K562 (cell line): ENCODE data around the gene ZNF750. TPM values are rescaled to one million over a fixed set of nuclear protein-coding genes. Genes with fewer than 3 reads are reported as not detected.

Experiments used
- ATF7 ChIP-seq: fragments of 450-650 bp; IDR thresholded peaks from 2 replicates; pipeline ENCODE4 v1.7.1; 2014; ENCODE audit warnings: mild to moderate bottlenecking, moderate library complexity
- BRF1 ChIP-seq: IDR thresholded peaks from 3 replicates; pipeline ENCODE4 v1.6.1; 2011; ENCODE audit warnings: borderline replicate concordance, mild to moderate bottlenecking; ENCODE audit not compliant: insufficient read length; ENCODE audit errors: extremely low read depth
- CC2D1A ChIP-seq: fragments of 450-650 bp; IDR thresholded peaks from 2 replicates; pipeline ENCODE4 v1.6.1; 2017; ENCODE audit warnings: mild to moderate bottlenecking
- CHD2 ChIP-seq: IDR thresholded peaks from 2 replicates; pipeline ENCODE4 v1.6.1; 2011; ENCODE audit warnings: low read depth, low read length
- FOXA1 ChIP-seq: fragments of 450-650 bp; IDR thresholded peaks from 2 replicates; pipeline ENCODE4 v1.6.1; 2016; ENCODE audit warnings: mild to moderate bottlenecking, borderline replicate concordance
- MAZ ChIP-seq, 2 experiments: fragments of 450-650 bp in 1 of 2; sonication (generic) in 1 of 2; formaldehyde crosslinking; IDR thresholded peaks in 1 of 2; conservative IDR thresholded peaks in 1 of 2; 2 replicates each; pipeline versions ENCODE4 v1.4.0 to v1.5.0; 2020; ENCODE audit warnings: mild to moderate bottlenecking in 1 of 2, missing genetic modification reagents in 1 of 2
- MTF1 ChIP-seq: fragments of 250-450 bp; sonication (Bioruptor Pico); IDR thresholded peaks from 2 replicates; pipeline ENCODE4 v1.9.0; 2021; ENCODE audit warnings: moderate library complexity, mild to moderate bottlenecking, inconsistent platforms, borderline replicate concordance
- PHTF2 ChIP-seq: fragments of 250-450 bp; sonication (Bioruptor Pico); IDR thresholded peaks from 2 replicates; pipeline ENCODE4 v1.5.0; 2021; ENCODE audit warnings: mild to moderate bottlenecking
- RB1 ChIP-seq: fragments of 450-650 bp; IDR thresholded peaks from 2 replicates; pipeline ENCODE4 v1.6.1; 2017; ENCODE audit warnings: low read depth, mild to moderate bottlenecking
- RBM15 ChIP-seq: fragments of 200-400 bp; formaldehyde crosslinking; IDR thresholded peaks from 2 replicates; pipeline ENCODE4 v1.6.1; 2018; ENCODE audit warnings: mild to moderate bottlenecking, low read length, moderate library complexity; ENCODE audit not compliant: insufficient read depth
- RUNX1 ChIP-seq: sonication (generic); IDR thresholded peaks from 2 replicates; pipeline ENCODE4 v1.6.1; 2016; ENCODE audit warnings: antibody characterized with exemption, low read depth
- SMARCB1 ChIP-seq: IDR thresholded peaks from 2 replicates; pipeline ENCODE4 v1.6.1; 2011; ENCODE audit warnings: improper control_type of control experiment, low read depth; ENCODE audit not compliant: insufficient read length
- SMARCE1 ChIP-seq: fragments of 450-650 bp; IDR thresholded peaks from 2 replicates; pipeline ENCODE4 v1.7.1; 2016; ENCODE audit warnings: mild to moderate bottlenecking
- SREBF2 ChIP-seq: sonication (generic); formaldehyde crosslinking; IDR thresholded peaks from 2 replicates; pipeline ENCODE4 v1.4.0; 2020; ENCODE audit warnings: mild to moderate bottlenecking, missing genetic modification reagents
- STAT5A ChIP-seq: IDR thresholded peaks from 2 replicates; pipeline ENCODE4 v1.6.1; 2012; ENCODE audit warnings: low read length, inconsistent platforms, borderline replicate concordance
- TBL1XR1 ChIP-seq, 2 experiments: IDR thresholded peaks; 2 replicates each; pipeline ENCODE4 v1.6.1; 2012; ENCODE audit warnings: improper control_type of control experiment in 2 of 2, low read length in 2 of 2, mild to moderate bottlenecking in 1 of 2
- XRCC3 ChIP-seq: fragments of 450-650 bp; IDR thresholded peaks from 2 replicates; pipeline ENCODE4 v1.6.1; 2017; ENCODE audit warnings: mild to moderate bottlenecking, moderate library complexity
- ZMIZ1 ChIP-seq, 2 experiments: fragments of 150-350 bp in 1 of 2; IDR thresholded peaks; 2 replicates each; pipeline ENCODE4 v1.6.1; 2012 to 2016; ENCODE audit warnings: low read depth in 2 of 2, low read length in 2 of 2, mild to moderate bottlenecking in 1 of 2, moderate library complexity in 1 of 2
- ZNF431 ChIP-seq: sonication (generic); formaldehyde crosslinking; IDR thresholded peaks from 2 replicates; pipeline ENCODE4 v1.8.0; 2022; ENCODE audit warnings: mild to moderate bottlenecking, missing genetic modification reagents
- ZNF561 ChIP-seq: fragments of 450-650 bp; formaldehyde crosslinking; conservative IDR thresholded peaks from 2 replicates; pipeline ENCODE4 v1.4.0; 2020; ENCODE audit warnings: mild to moderate bottlenecking, moderate library complexity
- ZNF583 ChIP-seq: fragments of 250-450 bp; sonication (Bioruptor Pico); IDR thresholded peaks from 2 replicates; pipeline ENCODE4 v1.4.0; 2020
- polyA plus RNA-seq, 8 experiments: library from polyadenylated mRNA; depleted of rRNA in 4 of 8; stranded (reverse) in 5 of 8; unstranded in 3 of 8; fragments of >200 nt; fragmentation: Nextera tagmentation in 2 of 8; fragmentation: Illumina TruSeq in 1 of 8; extraction: Ambion mirVana in 2 of 8; extraction: Trizol in 1 of 8; gene quantifications; 2 replicates each; pipeline versions ENCODE4 v1.2.1 to v1.2.3, GENCODE V29; 2011 to 2014; ENCODE audit warnings: inconsistent platforms in 1 of 8, missing spikeins in 1 of 8
- total RNA-seq, 7 experiments: library from RNA; depleted of rRNA in 6 of 7; stranded (reverse); fragments of >200 nt in 6 of 7; fragmentation: Illumina TruSeq in 2 of 7; extraction: Trizol in 2 of 7; gene quantifications; 2 replicates each; pipeline versions ENCODE4 v1.2.1 to v1.2.3, GENCODE V29; 2011 to 2021; ENCODE audit warnings: low replicate concordance in 1 of 7
- TF ChIP-seq, protein P1 (sequence below): sonication (generic); formaldehyde crosslinking; IDR thresholded peaks from 2 replicates; pipeline ENCODE4 v1.8.1; 2023; ENCODE audit warnings: mild to moderate bottlenecking, missing genetic modification reagents
- TF ChIP-seq, protein P2 (sequence below): fragments of 450-650 bp; formaldehyde crosslinking; IDR thresholded peaks from 2 replicates; pipeline ENCODE4 v1.4.0; 2022; ENCODE audit warnings: missing genetic modification characterization

ZNF750 gene
- total and polyA plus RNA-seq, 9 of the 15 experiments (the other 6 are each of a cell fraction or from before 2014, with no cell fraction given) = not detected

- peak; percentile 75; the same call in 1 of the 2 replicates for TF ChIP-seq SMARCE1
- no peak for TF ChIP-seq CHD2
- no peak for TF ChIP-seq SREBF2 (CRISPR knock-in tag)
- no peak for TF ChIP-seq SMARCB1
- no peak for TF ChIP-seq TBL1XR1 (IDR thresholded peaks at IDR 0.05; ENCODE audit: low read length in 2 of 2)
- no peak for TF ChIP-seq RB1
- no peak for TF ChIP-seq CC2D1A
- TF ChIP-seq STAT5A = no peak
- TF ChIP-seq ZNF583 (CRISPR knock-in tag) = no peak
- TF ChIP-seq, protein P1, sequence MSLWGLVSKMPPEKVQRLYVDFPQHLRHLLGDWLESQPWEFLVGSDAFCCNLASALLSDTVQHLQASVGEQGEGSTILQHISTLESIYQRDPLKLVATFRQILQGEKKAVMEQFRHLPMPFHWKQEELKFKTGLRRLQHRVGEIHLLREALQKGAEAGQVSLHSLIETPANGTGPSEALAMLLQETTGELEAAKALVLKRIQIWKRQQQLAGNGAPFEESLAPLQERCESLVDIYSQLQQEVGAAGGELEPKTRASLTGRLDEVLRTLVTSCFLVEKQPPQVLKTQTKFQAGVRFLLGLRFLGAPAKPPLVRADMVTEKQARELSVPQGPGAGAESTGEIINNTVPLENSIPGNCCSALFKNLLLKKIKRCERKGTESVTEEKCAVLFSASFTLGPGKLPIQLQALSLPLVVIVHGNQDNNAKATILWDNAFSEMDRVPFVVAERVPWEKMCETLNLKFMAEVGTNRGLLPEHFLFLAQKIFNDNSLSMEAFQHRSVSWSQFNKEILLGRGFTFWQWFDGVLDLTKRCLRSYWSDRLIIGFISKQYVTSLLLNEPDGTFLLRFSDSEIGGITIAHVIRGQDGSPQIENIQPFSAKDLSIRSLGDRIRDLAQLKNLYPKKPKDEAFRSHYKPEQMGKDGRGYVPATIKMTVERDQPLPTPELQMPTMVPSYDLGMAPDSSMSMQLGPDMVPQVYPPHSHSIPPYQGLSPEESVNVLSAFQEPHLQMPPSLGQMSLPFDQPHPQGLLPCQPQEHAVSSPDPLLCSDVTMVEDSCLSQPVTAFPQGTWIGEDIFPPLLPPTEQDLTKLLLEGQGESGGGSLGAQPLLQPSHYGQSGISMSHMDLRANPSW (CRISPR knock-in tag) = no peak
- no peak for TF ChIP-seq RBM15
- no peak for TF ChIP-seq ZNF431 (CRISPR knock-in tag)
- TF ChIP-seq, protein P2, sequence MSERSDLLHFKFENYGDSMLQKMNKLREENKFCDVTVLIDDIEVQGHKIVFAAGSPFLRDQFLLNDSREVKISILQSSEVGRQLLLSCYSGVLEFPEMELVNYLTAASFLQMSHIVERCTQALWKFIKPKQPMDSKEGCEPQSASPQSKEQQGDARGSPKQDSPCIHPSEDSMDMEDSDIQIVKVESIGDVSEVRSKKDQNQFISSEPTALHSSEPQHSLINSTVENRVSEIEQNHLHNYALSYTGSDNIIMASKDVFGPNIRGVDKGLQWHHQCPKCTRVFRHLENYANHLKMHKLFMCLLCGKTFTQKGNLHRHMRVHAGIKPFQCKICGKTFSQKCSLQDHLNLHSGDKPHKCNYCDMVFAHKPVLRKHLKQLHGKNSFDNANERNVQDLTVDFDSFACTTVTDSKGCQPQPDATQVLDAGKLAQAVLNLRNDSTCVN (CRISPR knock-in tag) = no peak
- no peak for TF ChIP-seq ZNF561
- TF ChIP-seq ATF7 = peak; percentile 61
- TF ChIP-seq MAZ (CRISPR knock-in tag; conservative IDR thresholded peaks at IDR 0.05 in 1 of 2, IDR thresholded peaks at IDR 0.05 in 1 of 2) = no peak
- no peak for TF ChIP-seq FOXA1
- no peak for TF ChIP-seq XRCC3
- no peak for TF ChIP-seq MTF1 (CRISPR knock-in tag)
- TF ChIP-seq ZMIZ1 (IDR thresholded peaks at IDR 0.05; ENCODE audit: low read depth in 2 of 2, low read length in 2 of 2) = no peak
- no peak for TF ChIP-seq RUNX1
- TF ChIP-seq BRF1 = no peak
- no peak for TF ChIP-seq PHTF2 (CRISPR knock-in tag)
Observed at GRCh38 chr17:82863941-82864712, 24.3 kb upstream of the ZNF750 start (continued).
